ENCODE results near the gene INSYN1. TPM values are rescaled to one million over a fixed set of nuclear protein-coding genes. Genes with fewer than 3 reads are reported as not detected.

Gene INSYN1
- total RNA-seq, 1 experiment from 2014 or later: 15.2 TPM

DNA sequence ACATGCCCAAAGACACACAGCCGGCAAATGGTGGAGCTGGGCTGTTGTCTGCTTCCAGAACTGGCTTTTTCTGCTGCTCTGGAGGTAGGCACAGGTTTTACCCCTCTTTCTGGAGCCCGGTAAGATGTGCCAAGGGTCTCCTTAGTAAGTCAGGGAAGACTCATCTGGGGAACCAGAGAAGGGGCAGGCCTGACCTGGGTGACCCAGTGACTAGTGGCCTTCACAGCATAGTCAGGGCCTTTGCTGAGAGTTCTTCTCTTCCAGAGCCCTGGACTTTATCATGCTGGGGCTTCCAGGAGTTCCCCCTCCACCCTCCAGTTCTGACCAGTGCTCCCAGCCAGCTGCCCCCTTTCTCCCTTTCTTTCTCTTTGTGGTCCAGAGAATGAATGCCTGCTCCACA, 65.8 kb downstream of the INSYN1 start:
- H3K36me3 ChIP-seq: peaks cover 22% of the 10 kb centered on the region
- no peaks in the 10 kb centered on the region for H3K27me3 ChIP-seq
- DNase-seq: no peak
- H3K9me3 ChIP-seq: no peaks in the 10 kb centered on the region
- no peak overlapping the region for H3K4me3 ChIP-seq

DNA sequence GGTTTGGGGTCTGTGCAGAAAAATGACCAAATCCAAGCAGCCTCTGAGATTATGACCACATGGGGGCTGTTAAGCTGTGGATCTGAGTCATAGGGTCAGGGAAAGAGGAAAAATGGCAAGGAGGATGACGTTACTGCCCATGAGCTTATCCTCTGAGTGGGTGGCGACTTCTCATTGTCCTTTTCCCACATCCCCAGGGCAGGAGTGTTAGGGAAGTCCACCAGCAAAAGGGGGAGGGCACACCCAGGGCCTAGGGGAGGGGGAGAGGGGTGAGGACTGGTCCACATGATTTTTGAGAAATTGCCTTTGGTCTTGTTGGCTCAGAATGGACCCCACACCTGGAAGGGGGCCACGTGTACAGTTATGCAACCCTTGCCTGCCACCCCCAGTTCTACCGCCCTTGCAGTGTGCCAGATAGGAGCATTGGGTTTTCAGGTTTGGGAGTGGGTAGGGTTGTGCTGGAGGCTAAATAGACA, 66.3 kb downstream of the INSYN1 start:
- Histone ChIP-seq H3K36me3 (peaks cover 22% of the 10 kb centered on the region), H3K4me3 (peak overlapping the region; percentile 90; the same call in 1 of the 2 replicates), H3K27me3 (no peaks in the 10 kb centered on the region), H3K9me3 (no peaks in the 10 kb centered on the region)
- peak; percentile 76 for DNase-seq

DNA sequence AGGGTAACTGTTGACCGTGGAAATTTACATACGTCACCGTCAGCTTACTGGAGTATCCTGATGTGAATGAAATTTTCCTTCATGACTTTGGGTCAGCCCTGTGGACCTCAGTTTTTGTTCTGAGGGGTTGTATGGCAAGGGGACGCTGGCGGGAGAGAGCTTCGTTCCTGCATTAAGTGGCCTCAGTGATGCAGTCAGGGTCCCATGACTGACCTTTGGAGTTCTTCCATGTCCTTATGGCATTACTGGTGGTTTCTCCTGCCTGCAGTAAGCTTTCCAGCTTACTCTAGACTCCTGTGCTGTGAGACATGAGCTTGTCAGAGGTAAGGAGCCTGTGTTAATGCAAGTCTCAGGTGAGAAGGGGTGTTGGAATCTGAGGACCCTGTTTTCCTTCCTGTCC, 67.2 kb downstream of the INSYN1 start:
- no peak for DNase-seq
- H3K4me3 ChIP-seq: peak overlapping the region; percentile 90
- H3K36me3 ChIP-seq: peaks cover 22% of the 10 kb centered on the region
- H3K27me3 ChIP-seq: no peaks in the 10 kb centered on the region
- no peaks in the 10 kb centered on the region for H3K9me3 ChIP-seq

Other genes starting within 250 kb of the INSYN1 start
- 82.4 and 224 TPM in 2 replicates for gene NPTN, start 120.0 kb downstream of the INSYN1 start, total RNA-seq (2014; rRNA removed; shearing (Covaris generic); ENCODE audit: low replicate concordance)
- 139 and 155 TPM in 2 replicates for gene CD276, start 69.0 kb downstream of the INSYN1 start, total RNA-seq (2014; rRNA removed; shearing (Covaris generic); ENCODE audit: low replicate concordance)
- not detected in 2 replicates for gene TBC1D21, start 120.2 kb upstream of the INSYN1 start, total RNA-seq (2014; rRNA removed; shearing (Covaris generic); ENCODE audit: low replicate concordance)
- 206 and 224 TPM in 2 replicates for gene LOXL1, start 173.1 kb upstream of the INSYN1 start, total RNA-seq (2014; rRNA removed; shearing (Covaris generic); ENCODE audit: low replicate concordance)
- 45.3 and 53.1 TPM in 2 replicates for gene STOML1, start 238.9 kb upstream of the INSYN1 start, total RNA-seq (2014; rRNA removed; shearing (Covaris generic); ENCODE audit: low replicate concordance)
- gene PML, start 241.4 kb upstream of the INSYN1 start, total RNA-seq (2014; rRNA removed; shearing (Covaris generic); ENCODE audit: low replicate concordance): 19.5 and 39.8 TPM in 2 replicates

Measured in MG63 (cell line).